HepG2 (cell line): ENCODE data around the gene HPD. TPM values are rescaled to one million over a fixed set of nuclear protein-coding genes. Genes with fewer than 3 reads are reported as not detected.

Experiments
- BHLHE40 ChIP-seq: IDR thresholded peaks from 2 replicates; pipeline ENCODE4 v1.6.1; 2011; ENCODE audit warnings: low read length, improper control_type of control experiment
- GPN1 ChIP-seq: sonication (generic); formaldehyde crosslinking; IDR thresholded peaks from 2 replicates; pipeline ENCODE4 v1.5.1; 2020; ENCODE audit warnings: missing genetic modification reagents, borderline replicate concordance
- GZF1 ChIP-seq: sonication (generic); formaldehyde crosslinking; IDR thresholded peaks from 2 replicates; pipeline ENCODE4 v1.5.1; 2020; ENCODE audit warnings: mild to moderate bottlenecking, missing genetic modification reagents
- JDP2 ChIP-seq: sonication (generic); formaldehyde crosslinking; IDR thresholded peaks from 2 replicates; pipeline ENCODE4 v1.8.1; 2022; ENCODE audit warnings: missing genetic modification reagents, borderline replicate concordance
- KMT2A ChIP-seq: sonication (generic); formaldehyde crosslinking; IDR thresholded peaks from 2 replicates; pipeline ENCODE4 v1.4.0; 2020; ENCODE audit warnings: missing genetic modification reagents
- POLR2G ChIP-seq: fragments of 200-400 bp; formaldehyde crosslinking; IDR thresholded peaks from 2 replicates; pipeline ENCODE4 v1.6.1; 2018; ENCODE audit warnings: mild to moderate bottlenecking, low read depth, low read length, moderate library complexity
- TBX2 ChIP-seq: sonication (generic); formaldehyde crosslinking; IDR thresholded peaks from 2 replicates; pipeline ENCODE4 v1.5.0; 2020; ENCODE audit warnings: missing genetic modification reagents, mild to moderate bottlenecking, borderline replicate concordance
- ZBTB8A ChIP-seq: sonication (generic); formaldehyde crosslinking; IDR thresholded peaks from 2 replicates; pipeline ENCODE4 v1.4.0; 2020; ENCODE audit warnings: mild to moderate bottlenecking, low read depth, missing genetic modification reagents, borderline replicate concordance
- ZFP37 ChIP-seq: sonication (generic); formaldehyde crosslinking; IDR thresholded peaks from 2 replicates; pipeline ENCODE4 v1.4.0; 2020; ENCODE audit warnings: missing genetic modification reagents, borderline replicate concordance
- ZNF552 ChIP-seq: sonication (generic); formaldehyde crosslinking; IDR thresholded peaks from 2 replicates; pipeline ENCODE4 v1.9.0; 2022; ENCODE audit warnings: missing genetic modification reagents, mild to moderate bottlenecking, borderline replicate concordance
- ZNF614 ChIP-seq: IDR thresholded peaks from 2 replicates; pipeline ENCODE4 v1.6.1; 2018; ENCODE audit warnings: missing biosample characterization, missing genetic modification reagents, inconsistent platforms, borderline replicate concordance
- ZNF816 ChIP-seq: sonication (generic); formaldehyde crosslinking; IDR thresholded peaks from 2 replicates; pipeline ENCODE4 v1.8.0; 2022; ENCODE audit warnings: missing genetic modification reagents, mild to moderate bottlenecking, borderline replicate concordance
- polyA plus RNA-seq, 8 experiments: library from polyadenylated mRNA; depleted of rRNA in 3 of 8; stranded (reverse) in 7 of 8; unstranded in 1 of 8; fragments of >200 nt; fragmentation: Illumina TruSeq in 4 of 8; extraction: Trizol in 4 of 8; gene quantifications; 2 replicates each; pipeline versions ENCODE4 v1.2.1 to v1.2.3, GENCODE V29; 2011 to 2016; ENCODE audit warnings: low read depth in 4 of 8, missing spikeins in 1 of 8, mixed read lengths in 1 of 8; ENCODE audit not compliant: insufficient read depth in 1 of 8
- total RNA-seq, 5 experiments: library from RNA; depleted of rRNA; stranded (reverse); fragments of >200 nt; fragmentation: Illumina TruSeq; extraction: Trizol; gene quantifications; 2 replicates each; pipeline ENCODE4 v1.2.3, GENCODE V29; 2016; ENCODE audit warnings: low read depth in 1 of 5
- TF ChIP-seq, protein P1 (sequence below): sonication (generic); formaldehyde crosslinking; IDR thresholded peaks from 2 replicates; pipeline ENCODE4 v1.9.0; 2022; ENCODE audit warnings: missing genetic modification reagents, mild to moderate bottlenecking, borderline replicate concordance
- TF ChIP-seq, protein P2 (sequence below): sonication (generic); formaldehyde crosslinking; IDR thresholded peaks from 2 replicates; pipeline ENCODE4 v1.4.0; 2020; ENCODE audit warnings: mild to moderate bottlenecking, missing genetic modification reagents
- TF ChIP-seq, protein P3 (sequence below): sonication (generic); formaldehyde crosslinking; conservative IDR thresholded peaks from 2 replicates; pipeline ENCODE4 v1.4.0; 2020; ENCODE audit warnings: missing genetic modification reagents
- TF ChIP-seq, protein P4 (sequence below): IDR thresholded peaks from 2 replicates; pipeline ENCODE4 v1.6.1; 2016; ENCODE audit warnings: missing biosample characterization, missing genetic modification reagents, low read depth

The HPD gene
- total and polyA plus RNA-seq, 2 of the 13 experiments (the other 11 are each of a cell fraction or from before 2014, with no cell fraction given): 120 to 195 TPM

DNA sequence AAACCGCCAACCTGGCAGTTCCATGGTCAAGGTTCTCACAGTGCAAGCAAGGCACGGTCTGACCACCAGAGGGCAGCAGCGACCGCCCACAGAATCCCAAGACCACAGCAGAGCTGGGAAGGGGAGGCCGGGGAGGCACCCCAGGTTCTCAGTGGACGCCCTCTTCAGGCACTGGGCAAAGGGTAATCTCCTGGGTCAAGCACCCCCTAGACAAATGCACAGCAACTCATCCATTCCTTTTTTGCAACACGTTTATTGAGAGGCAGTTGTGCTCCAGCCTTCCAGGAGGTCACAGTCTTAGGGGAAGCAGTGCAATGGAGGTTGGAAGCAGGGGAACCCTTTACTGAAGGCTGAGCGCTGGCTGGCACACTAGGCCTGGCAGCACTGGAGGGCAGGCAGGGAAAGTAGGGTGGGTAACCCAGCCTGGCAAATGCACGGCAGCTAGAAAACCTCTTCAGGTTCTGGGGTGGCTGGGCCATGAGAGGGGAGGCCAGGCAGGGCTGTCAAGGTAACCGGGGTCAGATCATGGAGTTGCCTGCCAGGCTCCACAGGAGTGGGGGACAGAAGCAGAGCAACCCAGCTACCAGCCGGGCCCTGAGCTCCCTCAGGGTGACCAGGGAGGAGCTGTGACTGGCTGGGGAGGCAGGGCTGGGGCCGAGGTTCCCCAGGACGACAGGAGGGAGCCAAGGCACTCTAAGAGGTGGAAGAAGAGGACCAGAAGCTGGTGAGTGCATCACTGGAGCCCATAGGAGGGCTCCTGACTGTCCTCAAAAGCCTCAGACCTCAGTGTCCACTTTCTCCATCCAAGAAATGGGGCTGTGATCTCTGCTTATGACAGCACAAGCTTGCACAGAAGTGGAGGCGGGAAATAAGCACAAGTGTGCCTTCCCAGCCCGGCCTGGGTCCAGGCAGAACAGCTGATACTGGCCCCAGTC lies 63.4 kb downstream of the HPD start (continued):
- TF ChIP-seq, protein P1, sequence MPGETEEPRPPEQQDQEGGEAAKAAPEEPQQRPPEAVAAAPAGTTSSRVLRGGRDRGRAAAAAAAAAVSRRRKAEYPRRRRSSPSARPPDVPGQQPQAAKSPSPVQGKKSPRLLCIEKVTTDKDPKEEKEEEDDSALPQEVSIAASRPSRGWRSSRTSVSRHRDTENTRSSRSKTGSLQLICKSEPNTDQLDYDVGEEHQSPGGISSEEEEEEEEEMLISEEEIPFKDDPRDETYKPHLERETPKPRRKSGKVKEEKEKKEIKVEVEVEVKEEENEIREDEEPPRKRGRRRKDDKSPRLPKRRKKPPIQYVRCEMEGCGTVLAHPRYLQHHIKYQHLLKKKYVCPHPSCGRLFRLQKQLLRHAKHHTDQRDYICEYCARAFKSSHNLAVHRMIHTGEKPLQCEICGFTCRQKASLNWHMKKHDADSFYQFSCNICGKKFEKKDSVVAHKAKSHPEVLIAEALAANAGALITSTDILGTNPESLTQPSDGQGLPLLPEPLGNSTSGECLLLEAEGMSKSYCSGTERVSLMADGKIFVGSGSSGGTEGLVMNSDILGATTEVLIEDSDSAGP (CRISPR knock-in tag): peak; percentile 15; the same call in 1 of the 2 replicates
- TF ChIP-seq, protein P2, sequence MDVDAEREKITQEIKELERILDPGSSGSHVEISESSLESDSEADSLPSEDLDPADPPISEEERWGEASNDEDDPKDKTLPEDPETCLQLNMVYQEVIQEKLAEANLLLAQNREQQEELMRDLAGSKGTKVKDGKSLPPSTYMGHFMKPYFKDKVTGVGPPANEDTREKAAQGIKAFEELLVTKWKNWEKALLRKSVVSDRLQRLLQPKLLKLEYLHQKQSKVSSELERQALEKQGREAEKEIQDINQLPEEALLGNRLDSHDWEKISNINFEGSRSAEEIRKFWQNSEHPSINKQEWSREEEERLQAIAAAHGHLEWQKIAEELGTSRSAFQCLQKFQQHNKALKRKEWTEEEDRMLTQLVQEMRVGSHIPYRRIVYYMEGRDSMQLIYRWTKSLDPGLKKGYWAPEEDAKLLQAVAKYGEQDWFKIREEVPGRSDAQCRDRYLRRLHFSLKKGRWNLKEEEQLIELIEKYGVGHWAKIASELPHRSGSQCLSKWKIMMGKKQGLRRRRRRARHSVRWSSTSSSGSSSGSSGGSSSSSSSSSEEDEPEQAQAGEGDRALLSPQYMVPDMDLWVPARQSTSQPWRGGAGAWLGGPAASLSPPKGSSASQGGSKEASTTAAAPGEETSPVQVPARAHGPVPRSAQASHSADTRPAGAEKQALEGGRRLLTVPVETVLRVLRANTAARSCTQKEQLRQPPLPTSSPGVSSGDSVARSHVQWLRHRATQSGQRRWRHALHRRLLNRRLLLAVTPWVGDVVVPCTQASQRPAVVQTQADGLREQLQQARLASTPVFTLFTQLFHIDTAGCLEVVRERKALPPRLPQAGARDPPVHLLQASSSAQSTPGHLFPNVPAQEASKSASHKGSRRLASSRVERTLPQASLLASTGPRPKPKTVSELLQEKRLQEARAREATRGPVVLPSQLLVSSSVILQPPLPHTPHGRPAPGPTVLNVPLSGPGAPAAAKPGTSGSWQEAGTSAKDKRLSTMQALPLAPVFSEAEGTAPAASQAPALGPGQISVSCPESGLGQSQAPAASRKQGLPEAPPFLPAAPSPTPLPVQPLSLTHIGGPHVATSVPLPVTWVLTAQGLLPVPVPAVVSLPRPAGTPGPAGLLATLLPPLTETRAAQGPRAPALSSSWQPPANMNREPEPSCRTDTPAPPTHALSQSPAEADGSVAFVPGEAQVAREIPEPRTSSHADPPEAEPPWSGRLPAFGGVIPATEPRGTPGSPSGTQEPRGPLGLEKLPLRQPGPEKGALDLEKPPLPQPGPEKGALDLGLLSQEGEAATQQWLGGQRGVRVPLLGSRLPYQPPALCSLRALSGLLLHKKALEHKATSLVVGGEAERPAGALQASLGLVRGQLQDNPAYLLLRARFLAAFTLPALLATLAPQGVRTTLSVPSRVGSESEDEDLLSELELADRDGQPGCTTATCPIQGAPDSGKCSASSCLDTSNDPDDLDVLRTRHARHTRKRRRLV (CRISPR knock-in tag): no peak
- no peak for TF ChIP-seq ZBTB8A (CRISPR knock-in tag)
- TF ChIP-seq, protein P3, sequence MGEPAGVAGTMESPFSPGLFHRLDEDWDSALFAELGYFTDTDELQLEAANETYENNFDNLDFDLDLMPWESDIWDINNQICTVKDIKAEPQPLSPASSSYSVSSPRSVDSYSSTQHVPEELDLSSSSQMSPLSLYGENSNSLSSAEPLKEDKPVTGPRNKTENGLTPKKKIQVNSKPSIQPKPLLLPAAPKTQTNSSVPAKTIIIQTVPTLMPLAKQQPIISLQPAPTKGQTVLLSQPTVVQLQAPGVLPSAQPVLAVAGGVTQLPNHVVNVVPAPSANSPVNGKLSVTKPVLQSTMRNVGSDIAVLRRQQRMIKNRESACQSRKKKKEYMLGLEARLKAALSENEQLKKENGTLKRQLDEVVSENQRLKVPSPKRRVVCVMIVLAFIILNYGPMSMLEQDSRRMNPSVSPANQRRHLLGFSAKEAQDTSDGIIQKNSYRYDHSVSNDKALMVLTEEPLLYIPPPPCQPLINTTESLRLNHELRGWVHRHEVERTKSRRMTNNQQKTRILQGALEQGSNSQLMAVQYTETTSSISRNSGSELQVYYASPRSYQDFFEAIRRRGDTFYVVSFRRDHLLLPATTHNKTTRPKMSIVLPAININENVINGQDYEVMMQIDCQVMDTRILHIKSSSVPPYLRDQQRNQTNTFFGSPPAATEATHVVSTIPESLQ: no peak
- TF ChIP-seq KMT2A (CRISPR knock-in tag): peak; percentile 48; the same call in 1 of the 2 replicates
- TF ChIP-seq, protein P4, sequence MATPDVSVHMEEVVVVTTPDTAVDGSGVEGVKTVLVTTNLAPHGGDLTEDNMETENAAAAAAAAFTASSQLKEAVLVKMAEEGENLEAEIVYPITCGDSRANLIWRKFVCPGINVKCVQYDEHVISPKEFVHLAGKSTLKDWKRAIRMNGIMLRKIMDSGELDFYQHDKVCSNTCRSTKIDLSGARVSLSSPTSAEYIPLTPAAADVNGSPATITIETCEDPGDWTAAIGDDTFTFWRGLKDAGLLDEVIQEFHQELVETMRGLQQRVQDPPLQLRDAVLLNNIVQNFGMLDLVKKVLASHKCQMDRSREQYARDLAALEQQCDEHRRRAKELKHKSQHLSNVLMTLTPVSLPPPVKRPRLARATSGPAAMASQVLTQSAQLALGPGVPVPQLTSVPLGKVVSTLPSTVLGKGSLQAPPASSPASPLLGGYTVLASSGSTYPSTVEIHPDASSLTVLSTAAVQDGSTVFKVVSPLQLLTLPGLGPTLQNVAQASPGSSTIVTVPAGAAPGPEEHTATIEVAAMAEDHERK (CRISPR knock-in tag): no peak
- TF ChIP-seq POLR2G: no peak
- TF ChIP-seq TBX2 (CRISPR knock-in tag): no peak; the same call in 1 of the 2 replicates
- no peak for TF ChIP-seq ZNF552 (CRISPR knock-in tag)
- TF ChIP-seq ZNF614 (CRISPR knock-in tag): no peak
- peak; percentile 70; the same call in 1 of the 2 replicates for TF ChIP-seq ZFP37 (CRISPR knock-in tag)
- no peak for TF ChIP-seq JDP2 (CRISPR knock-in tag)
- TF ChIP-seq GZF1 (CRISPR knock-in tag): 0 out of 2 replicates have a peak, but pooled peaks have one; percentile 37
- TF ChIP-seq ZNF816 (CRISPR knock-in tag): 0 out of 2 replicates have a peak, but pooled peaks have one; percentile 29
- TF ChIP-seq GPN1 (CRISPR knock-in tag): no peak
- TF ChIP-seq BHLHE40: no peak
